Renal cortical epithelial cell (primary cell): ENCODE measurements around the gene LOX. TPM values are rescaled to one million over a fixed set of nuclear protein-coding genes. Genes with fewer than 3 reads are reported as not detected.

Experiments used
- DNase-seq: peaks from one replicate; pipeline ENCODE4 v3.0.0-alpha.2; 2011; ENCODE audit warnings: low read depth
- total RNA-seq: library from RNA; depleted of rRNA; stranded (reverse); fragments of >200 nt; gene quantifications from 2 replicates; pipeline ENCODE4 v1.2.3, GENCODE V29; 2014

The LOX gene
- total RNA-seq, 1 donor from 2014 or later: 166 TPM

DNA sequence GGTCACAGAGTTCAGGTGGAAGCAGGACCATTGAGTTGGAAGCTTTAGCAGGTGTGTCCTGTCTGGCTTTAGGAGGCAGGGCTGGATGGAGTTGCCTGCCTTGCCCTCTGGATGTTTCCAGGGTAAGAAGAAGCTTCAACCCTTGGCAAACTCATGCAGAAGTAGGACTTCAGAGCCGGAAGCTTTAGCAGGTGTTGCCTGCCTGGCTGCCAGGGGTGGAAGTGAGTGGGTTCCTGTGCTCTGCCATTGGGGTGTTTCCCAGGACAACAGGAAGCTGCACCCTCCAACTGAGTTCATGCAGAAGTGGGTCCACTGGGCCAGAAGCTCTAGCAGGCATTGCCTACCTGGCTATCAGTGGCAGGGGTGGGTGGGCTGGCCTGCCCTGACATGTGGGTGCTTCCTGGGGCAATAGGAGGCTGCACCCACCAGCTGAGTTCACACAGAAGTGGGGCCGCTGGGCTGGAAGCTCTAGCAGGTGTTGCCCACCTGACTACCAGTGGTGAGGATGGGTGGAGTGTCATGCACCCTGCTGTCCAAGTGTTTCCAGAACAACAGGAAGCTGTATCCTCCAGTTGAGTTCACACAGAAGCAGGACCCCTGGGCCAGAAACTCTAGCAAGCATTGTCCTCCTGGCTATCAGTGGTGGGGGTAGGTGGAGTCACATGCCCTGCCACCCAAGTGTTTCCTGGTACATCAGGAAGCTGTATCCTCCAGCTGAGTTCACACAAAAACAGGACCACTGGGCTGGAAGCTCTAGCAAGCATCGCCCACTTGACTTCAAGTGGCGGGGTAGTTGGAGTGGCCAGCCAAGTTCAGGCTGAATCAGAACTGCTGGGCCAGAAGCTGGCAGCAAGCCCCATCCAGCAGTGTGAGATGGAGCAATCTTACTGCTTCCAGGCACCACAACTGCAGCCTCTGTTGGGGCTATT is 24.6 kb downstream of the LOX start:
- no peak for DNase-seq

DNA sequence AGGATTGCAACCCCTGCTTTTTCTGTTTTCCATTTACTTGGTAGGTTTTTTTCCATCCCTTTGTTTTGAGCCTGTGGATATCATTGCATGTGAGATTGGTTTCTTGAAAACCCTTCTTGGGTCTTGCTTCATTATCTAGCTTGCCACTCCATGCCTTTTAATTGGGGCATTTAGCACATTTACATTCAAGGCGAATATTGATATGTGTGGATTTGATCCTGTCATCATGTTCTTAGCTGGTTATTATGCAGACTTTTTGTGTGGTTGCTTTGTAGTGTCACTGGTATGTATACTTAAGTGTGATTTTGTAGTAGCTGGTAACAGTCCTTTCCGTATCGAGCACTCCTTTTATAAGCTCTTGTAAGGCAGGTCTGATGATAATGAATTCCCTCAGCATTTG is 26.5 kb downstream of the LOX start:
- no peak for DNase-seq

DNA sequence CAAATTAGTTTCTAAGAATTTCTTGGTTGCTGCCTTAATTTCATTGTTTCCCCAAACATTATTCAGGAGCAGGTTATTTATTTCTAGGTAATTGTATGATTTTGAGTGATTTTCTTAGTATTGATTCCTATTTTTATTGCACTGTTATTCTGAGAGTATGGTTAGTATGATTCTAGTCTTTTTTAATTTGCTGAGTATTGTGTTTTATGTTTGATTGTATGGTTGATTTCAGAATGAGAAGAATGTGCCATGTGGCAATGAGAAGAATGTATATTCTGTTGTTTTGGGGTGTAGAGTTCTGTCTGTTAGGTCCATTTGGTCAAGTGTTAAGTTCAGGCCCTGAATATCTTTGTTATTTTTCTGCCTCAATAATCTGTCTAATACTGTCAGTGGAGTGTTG is 27.1 kb downstream of the LOX start:
- no peak for DNase-seq

DNA sequence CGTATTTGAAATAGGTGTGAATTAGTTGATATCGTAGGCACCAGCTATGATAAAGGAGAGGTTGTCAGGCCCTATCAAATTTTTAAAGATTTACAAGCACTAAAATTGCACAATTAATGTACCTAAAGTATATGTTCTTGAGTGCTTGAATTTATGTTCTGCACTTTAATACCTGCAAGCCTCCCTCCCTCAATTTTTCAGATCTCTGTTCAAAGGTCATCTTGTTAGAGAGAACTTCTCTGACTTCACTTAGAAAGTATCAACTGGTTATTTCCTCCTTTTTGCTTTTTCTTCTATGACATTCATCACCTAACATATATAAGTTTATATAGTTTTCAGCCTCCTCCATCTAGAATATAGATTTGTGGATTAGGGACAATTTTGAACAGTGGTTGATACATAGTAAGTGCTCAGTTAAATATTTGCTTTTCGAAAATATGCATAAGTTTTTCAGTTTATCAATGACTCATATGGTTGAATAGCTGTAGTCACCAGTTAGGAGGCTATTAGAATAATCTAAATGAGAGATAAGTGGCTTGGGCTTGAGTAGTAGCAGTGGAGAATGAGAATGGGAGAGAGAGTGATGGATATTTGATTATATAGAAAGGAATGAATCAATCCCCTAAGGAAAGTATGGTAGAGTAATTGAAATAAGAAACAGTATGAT is 37.3 kb downstream of the LOX start:
- no peak for DNase-seq

DNA sequence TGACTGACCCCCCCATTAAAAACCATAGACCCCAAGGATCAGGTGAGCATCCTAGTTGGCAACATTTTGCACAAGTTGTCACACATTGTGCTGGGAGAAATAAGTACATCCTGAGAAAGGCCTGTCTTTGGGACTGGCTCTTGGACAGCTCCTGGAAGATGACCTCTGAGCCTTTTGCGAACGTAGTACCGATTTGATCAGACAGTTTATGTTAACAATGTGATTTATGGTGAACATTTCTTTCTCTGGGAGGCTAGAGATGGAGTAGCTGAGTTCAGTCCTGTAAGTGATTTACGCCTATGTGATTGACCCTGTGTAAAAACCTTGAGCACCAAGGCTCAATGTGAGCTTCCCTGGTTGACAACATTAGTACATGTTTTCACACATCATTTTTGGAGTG is 41.7 kb downstream of the LOX start:
- DNase-seq: no peak

DNA sequence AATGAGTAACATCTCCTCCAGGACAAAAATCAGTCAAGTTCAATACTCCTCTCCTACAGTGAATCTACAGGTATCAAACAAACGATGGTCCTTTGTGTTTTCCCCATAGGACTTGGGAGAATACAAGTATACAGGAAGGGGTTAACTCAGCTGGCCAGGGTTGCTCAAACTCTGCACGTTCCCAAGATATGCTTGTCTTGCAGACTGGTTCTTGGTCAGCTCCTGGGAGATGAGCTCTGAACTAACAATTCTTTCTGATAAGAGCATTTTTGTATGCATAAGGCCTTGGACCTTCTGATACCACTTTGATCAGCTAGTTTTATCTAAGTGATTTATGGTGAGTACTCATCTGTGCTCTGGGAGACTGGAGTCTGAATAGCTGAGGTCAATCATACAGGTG is 42.1 kb downstream of the LOX start:
- DNase-seq: no peak

DNA sequence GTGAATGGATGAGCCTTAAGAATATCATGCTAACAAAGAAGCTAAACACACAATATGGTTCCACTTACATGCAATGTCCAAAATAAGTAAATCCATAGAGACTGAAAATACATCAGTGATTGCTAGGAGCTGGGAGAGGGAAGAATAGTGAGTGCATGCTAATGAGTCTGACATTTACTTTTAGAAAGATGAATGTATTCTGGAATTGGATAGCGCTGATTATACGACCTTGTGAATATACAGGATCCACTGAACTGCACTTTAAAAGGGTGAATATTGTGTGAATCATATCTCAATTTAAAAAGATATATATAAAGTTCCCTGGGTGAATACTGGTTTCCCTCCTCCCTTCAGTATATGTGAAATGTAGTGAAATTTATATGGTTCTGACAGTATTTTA is 46.2 kb downstream of the LOX start:
- DNase-seq: no peak

DNA sequence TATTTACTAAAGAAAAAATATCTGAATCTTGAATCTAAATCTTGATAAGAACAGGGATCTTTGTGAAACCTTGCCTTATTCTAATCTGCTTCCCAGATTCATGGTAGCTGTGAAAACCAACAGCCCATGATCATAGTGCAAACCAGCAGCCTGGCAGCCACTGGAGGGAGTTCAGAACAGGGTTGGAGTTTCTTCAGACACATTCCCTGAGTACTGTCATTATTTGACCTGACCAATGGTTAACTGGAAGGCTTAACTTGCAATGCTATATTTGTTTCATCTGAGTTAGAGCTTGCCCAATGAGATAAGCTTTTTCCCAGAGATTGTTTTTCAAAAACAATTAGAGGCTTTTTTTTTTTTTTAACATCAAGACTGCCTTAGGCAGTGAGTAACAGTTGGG is 47.8 kb downstream of the LOX start:
- DNase-seq: peak; percentile 68

DNA sequence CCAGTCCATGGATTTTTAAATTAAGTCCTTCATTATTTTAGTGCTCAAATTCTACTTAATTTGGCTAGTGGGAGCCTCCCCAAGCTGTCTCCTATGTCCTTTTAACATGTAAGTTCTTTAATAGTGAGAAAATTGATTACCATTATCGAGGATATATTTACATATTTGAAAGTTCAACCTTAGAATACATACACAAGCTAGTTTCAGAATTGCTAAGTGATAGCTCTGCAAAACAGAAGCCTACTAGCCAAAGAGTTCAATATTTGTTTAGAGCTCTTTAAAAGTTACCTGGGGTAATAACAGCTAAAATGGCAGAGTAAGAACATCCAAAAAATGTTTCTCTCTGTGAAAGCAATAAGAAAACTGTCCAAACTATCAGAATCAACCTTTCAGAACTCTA is 48.2 kb downstream of the LOX start:
- no peak for DNase-seq

DNA sequence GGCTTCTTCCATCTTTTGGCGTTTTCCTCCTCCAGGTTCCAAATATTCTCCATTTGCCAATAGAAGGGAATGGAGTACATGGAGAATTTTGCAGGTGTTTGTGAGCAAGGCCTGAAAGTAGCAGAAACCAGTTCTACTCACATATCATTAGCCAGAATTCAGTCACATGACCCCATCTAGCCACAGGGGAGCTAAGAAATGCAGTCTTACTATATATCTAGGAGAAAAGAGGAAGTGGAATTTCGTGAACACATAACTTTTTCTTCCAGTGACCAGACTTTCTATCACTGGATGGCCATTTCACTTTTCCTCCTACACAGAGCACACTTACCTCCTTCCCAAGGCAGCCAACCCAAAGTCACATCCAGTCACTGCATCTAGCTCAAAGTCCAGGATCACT is 55.1 kb downstream of the LOX start:
- DNase-seq: no peak

DNA sequence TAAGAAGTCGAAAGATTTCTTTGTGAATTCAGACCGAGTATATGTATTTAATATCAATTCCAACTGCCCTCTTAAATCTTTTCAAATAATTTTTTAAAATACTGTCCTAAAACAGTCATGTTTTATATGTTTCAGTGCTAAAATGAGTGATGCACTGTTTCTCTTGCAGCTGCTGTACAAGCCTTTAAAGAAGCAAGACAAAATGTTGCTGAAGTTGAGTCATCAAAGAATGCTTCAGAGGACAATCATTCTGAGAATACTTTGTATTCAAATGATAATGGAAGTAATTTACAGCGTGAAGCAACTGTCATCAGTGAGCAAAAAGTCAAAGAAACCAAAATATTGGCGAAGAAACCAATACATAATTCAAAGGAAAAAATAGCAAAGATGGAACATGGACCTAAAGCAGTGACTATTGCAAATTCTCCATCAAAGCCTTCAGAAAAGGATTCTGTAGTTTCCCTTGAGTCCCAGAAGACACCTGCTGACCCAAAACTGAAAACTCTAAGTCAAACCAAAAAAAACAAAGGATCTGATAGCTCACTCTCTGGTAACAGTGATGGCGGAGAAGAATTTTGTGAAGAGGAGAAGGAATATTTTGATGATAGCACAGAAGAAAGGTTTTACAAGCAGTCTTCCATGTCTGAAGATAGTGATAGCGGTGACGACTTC is 58.0 kb downstream of the LOX start:
- no peak for DNase-seq

DNA sequence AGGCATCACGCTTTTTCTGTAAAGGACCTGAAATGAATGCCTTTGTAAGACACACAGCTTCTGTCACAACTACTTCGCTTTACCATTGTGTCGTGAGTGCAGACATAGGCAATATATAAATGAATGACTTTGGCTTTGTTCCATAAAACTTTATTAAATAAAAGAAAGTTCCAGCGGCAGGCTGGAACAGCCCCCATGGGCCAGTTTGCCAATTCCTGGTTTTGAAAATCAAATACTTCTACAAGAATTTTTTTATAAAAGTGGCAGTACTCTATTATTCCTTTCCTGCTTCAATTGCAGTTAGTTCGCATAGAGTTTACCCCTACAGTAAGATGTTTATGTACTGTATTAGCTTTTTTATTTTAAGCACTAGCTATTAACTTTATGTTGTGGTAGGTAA is 62.6 kb downstream of the LOX start:
- DNase-seq: no peak

DNA sequence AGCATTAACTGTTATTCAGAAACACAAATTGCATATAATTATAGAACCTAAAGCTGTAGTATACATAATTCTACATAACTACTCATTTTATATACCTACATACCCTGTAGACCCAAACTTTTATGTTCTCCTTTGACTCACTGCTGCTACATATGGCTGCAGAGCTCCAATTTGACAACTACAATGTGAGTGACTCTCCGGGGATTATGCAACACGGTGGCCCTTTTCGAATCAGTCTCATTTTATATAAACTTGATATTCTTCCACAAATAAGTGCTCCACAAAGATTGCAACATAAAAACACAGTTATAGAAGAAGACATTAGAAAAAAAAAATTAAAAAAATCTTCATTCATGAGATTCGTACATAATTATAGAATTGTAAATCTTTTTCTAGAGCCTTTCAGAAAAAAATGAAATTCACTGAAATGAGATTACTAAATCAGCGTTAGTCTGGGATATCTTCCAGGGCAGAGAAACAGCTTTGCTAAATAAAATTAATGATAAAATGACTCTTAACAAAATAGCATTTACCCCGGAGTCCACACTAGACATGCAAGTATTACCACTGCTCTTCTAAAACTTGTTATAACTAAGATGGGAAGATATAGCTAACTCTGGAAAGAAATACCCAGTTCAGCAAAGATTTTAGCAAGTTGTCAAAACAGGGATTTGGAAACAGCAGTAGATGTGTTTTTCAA is 63.7 kb downstream of the LOX start:
- DNase-seq: no peak

Other genes starting within 250 kb of the LOX start
- not detected in 2 replicates for gene FTMT, start 226.4 kb downstream of the LOX start, total RNA-seq
- gene SRFBP1, start 116.3 kb downstream of the LOX start, total RNA-seq: 27.4 and 34.2 TPM in 2 replicates
- gene ZNF474, start 51.3 kb upstream of the LOX start, total RNA-seq: 0.17 and 0.50 TPM in 2 replicates
- gene SNCAIP, start 234.0 kb upstream of the LOX start, total RNA-seq: 1.7 and 3.0 TPM in 2 replicates